GM18502 (cell line): ENCODE measurements around the gene TAS2R8.
"Not testable (repeated sequence)": the region's sequence is repeated elsewhere in the genome, so short reads cannot be mapped to it uniquely, and the experiment has no call there.

Experiments used
- ATAC-seq: cut with Tn5 transposase; IDR thresholded peaks from one replicate; pipeline ENCODE4 v1.9.1; 2021; ENCODE audit warnings: mild to moderate bottlenecking; ENCODE audit not compliant: unreplicated experiment, poor library complexity

The TAS2R8 gene

GRCh38 chr12:10807186-10807585 is at the start of gene TAS2R8:
TAS2R8 (minus strand) TSS chr12:10807286; CDS start chr12:10806980, 306 bp downstream.
- ATAC-seq, result no peak

- ATAC-seq, result no peak
Observed at GRCh38 chr12:10855807-10856206, 48.7 kb upstream of the TAS2R8 start.

- ATAC-seq, result no peak
Observed at GRCh38 chr12:10853776-10854175, 46.7 kb upstream of the TAS2R8 start.

GRCh38 chr12:10851243-10851858 is 44.3 kb upstream of the TAS2R8 start:
- no peak for ATAC-seq

GRCh38 chr12:10849425-10849878 is 42.4 kb upstream of the TAS2R8 start, which contains the start of gene PRR4:
PRR4 (minus strand) TSS chr12:10849475; CDS start chr12:10849437, 38 bp downstream.
- no peak for ATAC-seq

GRCh38 chr12:10847744-10848143 is 40.7 kb upstream of the TAS2R8 start:
- ATAC-seq, result no peak

GRCh38 chr12:10842862-10843261 is 35.8 kb upstream of the TAS2R8 start:
- no peak for ATAC-seq

GRCh38 chr12:10838461-10838860 is 31.4 kb upstream of the TAS2R8 start:
- no peak for ATAC-seq

GRCh38 chr12:10829994-10830393 is 22.9 kb upstream of the TAS2R8 start:
- ATAC-seq, result no peak

- ATAC-seq, result no peak
Observed at GRCh38 chr12:10826258-10826657, 19.2 kb upstream of the TAS2R8 start, which contains the start of gene TAS2R10. TAS2R10 (minus strand) TSS chr12:10826358; CDS start chr12:10826269, 89 bp downstream.

GRCh38 chr12:10824957-10825356 is 17.9 kb upstream of the TAS2R8 start:
- ATAC-seq, result no peak

GRCh38 chr12:10811883-10812536 is 4.9 kb upstream of the TAS2R8 start:
- ATAC-seq, result no peak

GRCh38 chr12:10810068-10810467 is 3.0 kb upstream of the TAS2R8 start, which contains the start of gene TAS2R9:
TAS2R9 (minus strand) TSS chr12:10810168; CDS start chr12:10810075, 93 bp downstream.
- ATAC-seq, result no peak

GRCh38 chr12:10802587-10802986 is 4.5 kb downstream of the TAS2R8 start, which contains the start of gene TAS2R7:
TAS2R7 (minus strand) TSS chr12:10802627; CDS start chr12:10802570, 57 bp downstream.
- ATAC-seq, result no peak

- no peak for ATAC-seq
Observed at GRCh38 chr12:10801741-10802140, 5.3 kb downstream of the TAS2R8 start.

GRCh38 chr12:10794222-10794621 is 12.9 kb downstream of the TAS2R8 start:
- no peak for ATAC-seq

- ATAC-seq, result not testable (repeated sequence)
Observed at GRCh38 chr12:10791769-10792168, 15.3 kb downstream of the TAS2R8 start.

GRCh38 chr12:10783252-10783651 is 23.8 kb downstream of the TAS2R8 start:
- ATAC-seq, result no peak

GRCh38 chr12:10779103-10779502 is 28.0 kb downstream of the TAS2R8 start:
- no peak for ATAC-seq

- ATAC-seq, result no peak
Observed at GRCh38 chr12:10771132-10771733, 35.9 kb downstream of the TAS2R8 start.

GRCh38 chr12:10759657-10760056 is 47.4 kb downstream of the TAS2R8 start:
- no peak for ATAC-seq
